HEK293T (cell line): ENCODE results near the gene CUBN.

Source experiments
- CTCF ChIA-PET: fragments of 350-600 bp; formaldehyde crosslinking; extraction: SDS; loops from one replicate; lab custom pipeline; 2021; ENCODE audit warnings: antibody characterized with exemption, inconsistent platforms; lab: Yijun Ruan, JAX
- POLR2A ChIA-PET: fragments of 350-600 bp; formaldehyde crosslinking; extraction: SDS; loops from one replicate; lab custom pipeline; 2020; ENCODE audit warnings: antibody characterized with exemption, inconsistent platforms; lab: Yijun Ruan, JAX
- DNase-seq: peaks from one replicate; pipeline ENCODE4 v3.0.0; 2012; ENCODE audit warnings: mixed read lengths; ENCODE audit errors: extremely low spot score
- ARNT ChIP-seq: fragments of 450-650 bp; IDR thresholded peaks from 2 replicates; pipeline ENCODE4 v1.6.1; 2017; ENCODE audit warnings: mild to moderate bottlenecking
- BHLHE40 ChIP-seq: fragments of 450-650 bp; IDR thresholded peaks from 2 replicates; pipeline ENCODE4 v1.6.1; 2016; ENCODE audit warnings: mild to moderate bottlenecking, moderate library complexity, borderline replicate concordance
- CTBP1 ChIP-seq: fragments of 450-650 bp; IDR thresholded peaks from 2 replicates; pipeline ENCODE4 v1.6.1; 2016; ENCODE audit warnings: borderline replicate concordance
- ELF4 ChIP-seq: fragments of 450-650 bp; IDR thresholded peaks from 2 replicates; pipeline ENCODE4 v1.6.1; 2017; ENCODE audit warnings: antibody characterized with exemption
- FOXA1 ChIP-seq: fragments of 450-650 bp; IDR thresholded peaks from 2 replicates; pipeline ENCODE4 v1.6.1; 2016; ENCODE audit warnings: mild to moderate bottlenecking
- FOXK2 ChIP-seq: fragments of 450-650 bp; IDR thresholded peaks from 2 replicates; pipeline ENCODE4 v1.6.1; 2016; ENCODE audit warnings: mild to moderate bottlenecking
- FOXM1 ChIP-seq: fragments of 450-650 bp; IDR thresholded peaks from 2 replicates; pipeline ENCODE4 v1.6.1; 2017; ENCODE audit warnings: mild to moderate bottlenecking, borderline replicate concordance
- HDGF ChIP-seq: fragments of 450-650 bp; IDR thresholded peaks from 2 replicates; pipeline ENCODE4 v1.6.1; 2017; ENCODE audit warnings: antibody characterized with exemption, borderline replicate concordance
- L3MBTL2 ChIP-seq: fragments of 450-650 bp; conservative IDR thresholded peaks from 2 replicates; pipeline ENCODE4 v1.6.1; 2016; ENCODE audit warnings: mild to moderate bottlenecking
- LEF1 ChIP-seq: fragments of 450-650 bp; IDR thresholded peaks from 2 replicates; pipeline ENCODE4 v1.6.1; 2017; ENCODE audit warnings: mild to moderate bottlenecking, borderline replicate concordance
- NFRKB ChIP-seq: fragments of 450-650 bp; IDR thresholded peaks from 2 replicates; pipeline ENCODE4 v1.6.1; 2016; ENCODE audit warnings: mild to moderate bottlenecking, moderate library complexity
- PKNOX1 ChIP-seq: fragments of 450-650 bp; IDR thresholded peaks from 2 replicates; pipeline ENCODE4 v1.6.1; 2016
- SP1 ChIP-seq: fragments of 450-650 bp; IDR thresholded peaks from 2 replicates; pipeline ENCODE4 v1.6.1; 2017
- SUZ12 ChIP-seq: fragments of 450-650 bp; IDR thresholded peaks from 2 replicates; pipeline ENCODE4 v1.6.1; 2016; ENCODE audit warnings: mild to moderate bottlenecking
- TARDBP ChIP-seq: fragments of 450-650 bp; IDR thresholded peaks from 2 replicates; pipeline ENCODE4 v1.6.1; 2016
- ZNF384 ChIP-seq: fragments of 450-650 bp; IDR thresholded peaks from 2 replicates; pipeline ENCODE4 v1.6.1; 2016

The CUBN gene

GRCh38 chr10:17049195-17049594 lies 80.4 kb downstream of the CUBN start:
- CTCF ChIA-PET, result no interaction called here
- DNase-seq, result no peak
- POLR2A ChIA-PET, result no interaction called here
- TF ChIP-seq HDGF, result no peak
- TF ChIP-seq FOXA1, result no peak
- no peak for TF ChIP-seq PKNOX1
- no peak for TF ChIP-seq ZNF384
- TF ChIP-seq SUZ12, result no peak
- no peak for TF ChIP-seq LEF1
- no peak for TF ChIP-seq NFRKB
- TF ChIP-seq ELF4, result no peak
- TF ChIP-seq SP1, result no peak
- TF ChIP-seq CTBP1, result no peak
- TF ChIP-seq TARDBP, result no peak
- no peak for TF ChIP-seq ARNT
- no peak for TF ChIP-seq FOXM1
- no peak for TF ChIP-seq FOXK2
- no peak for TF ChIP-seq BHLHE40
- TF ChIP-seq L3MBTL2, result no peak

GRCh38 chr10:17047908-17048307 lies 81.7 kb downstream of the CUBN start:
- CTCF ChIA-PET, result interaction anchor here (0.9 kb wide), 1 partner anchor 361 kb away, joined by 3 read pairs; no protein-coding TSS in a partner anchor
- TF ChIP-seq CTBP1, result no peak
- TF ChIP-seq SP1, result no peak
- no peak for TF ChIP-seq BHLHE40
- no peak for TF ChIP-seq PKNOX1
- no peak for TF ChIP-seq ARNT
- POLR2A ChIA-PET, result no interaction called here
- DNase-seq, result no peak

- TF ChIP-seq L3MBTL2 (no peak), NFRKB (no peak), SUZ12 (no peak), TARDBP (no peak), HDGF (no peak), BHLHE40 (no peak), ZNF384 (no peak), PKNOX1 (no peak), CTBP1 (no peak)
- ChIA-PET POLR2A (no interaction called here), CTCF (no interaction called here)
- no peak for DNase-seq
Observed at GRCh38 chr10:17046989-17047388, 82.6 kb downstream of the CUBN start.

GRCh38 chr10:17043586-17043985 lies 86.0 kb downstream of the CUBN start:
- POLR2A ChIA-PET, result no interaction called here
- TF ChIP-seq ELF4, result no peak
- TF ChIP-seq TARDBP, result no peak
- TF ChIP-seq SP1, result no peak
- TF ChIP-seq HDGF, result no peak
- TF ChIP-seq FOXM1, result no peak
- no peak for TF ChIP-seq NFRKB
- TF ChIP-seq L3MBTL2, result no peak
- TF ChIP-seq LEF1, result no peak
- no peak for TF ChIP-seq FOXA1
- TF ChIP-seq ZNF384, result no peak
- TF ChIP-seq CTBP1, result no peak
- TF ChIP-seq BHLHE40, result no peak
- TF ChIP-seq PKNOX1, result no peak
- TF ChIP-seq FOXK2, result no peak
- no peak for TF ChIP-seq SUZ12
- no peak for TF ChIP-seq ARNT
- CTCF ChIA-PET, result no interaction called here
- DNase-seq, result no peak

GRCh38 chr10:17041626-17042520 lies 87.7 kb downstream of the CUBN start:
- CTCF ChIA-PET, result interaction anchor here (1.0 kb wide), 1 partner anchor 35 kb away, joined by 4 read pairs; no protein-coding TSS in a partner anchor
- no peak for TF ChIP-seq LEF1
- TF ChIP-seq CTBP1, result no peak
- TF ChIP-seq SUZ12, result no peak
- no peak for TF ChIP-seq PKNOX1
- TF ChIP-seq ARNT, result no peak
- no peak for DNase-seq
- POLR2A ChIA-PET, result no interaction called here

GRCh38 chr10:17038627-17039026 lies 91.0 kb downstream of the CUBN start:
- DNase-seq, result no peak
- ChIA-PET POLR2A (no interaction called here), CTCF (no interaction called here)
- TF ChIP-seq SP1 (no peak), L3MBTL2 (no peak), SUZ12 (no peak), TARDBP (no peak), ELF4 (no peak), CTBP1 (no peak), ZNF384 (no peak), PKNOX1 (no peak), BHLHE40 (no peak), ARNT (no peak), FOXK2 (no peak), LEF1 (no peak), HDGF (no peak), FOXM1 (no peak)
